Tibial artery (tissue), 4 donors: ENCODE measurements around the gene SCARB2.

Experiments used
- DNase-seq, 2 donors: peaks; one replicate each; pipeline ENCODE4 v3.0.0-alpha.2; 2019
- H3K27ac ChIP-seq, 2 donors: fragments of 200-600 bp; sonication (generic) in 1 of 2; 1 replicate in 1 of 2; 2 replicates in 1 of 2; pipeline ENCODE4 v1.5.1; 2018 to 2019; ENCODE audit warnings: mild to moderate bottlenecking in 1 of 2
- H3K27me3 ChIP-seq, 2 donors: fragments of 200-600 bp; sonication (generic) in 1 of 2; one replicate each; pipeline versions ENCODE4 v1.5.1 to v1.6.0; 2016 to 2019
- H3K36me3 ChIP-seq, 3 donors: fragments of 200-600 bp; sonication (generic) in 2 of 3; one replicate each; pipeline ENCODE4 v1.5.1; 2016 to 2019; ENCODE audit warnings: mild to moderate bottlenecking in 2 of 3
- H3K4me1 ChIP-seq, 4 donors: fragments of 200-600 bp; sonication (generic) in 2 of 4; 1 replicate in 3 of 4; 2 replicates in 1 of 4; pipeline ENCODE4 v1.5.1; 2016 to 2019
- H3K4me3 ChIP-seq, 2 donors: fragments of 200-600 bp; sonication (generic) in 1 of 2; 1 replicate in 1 of 2; 2 replicates in 1 of 2; pipeline ENCODE4 v1.5.1; 2018 to 2019; ENCODE audit warnings: mild to moderate bottlenecking in 2 of 2
- H3K9me3 ChIP-seq, 3 donors: fragments of 200-600 bp; sonication (generic) in 1 of 3; one replicate each; pipeline ENCODE4 v1.5.1; 2016 to 2019
- intact Hi-C: fragments of 100-400 bp; cut with DNase I; formaldehyde crosslinking; loops from one replicate; pipeline ENCODE4 v1.15.0; 2023; ENCODE audit warnings: low total_unique reads
- TF ChIP-seq, protein P1 (sequence below), 2 experiments: fragments of 200-600 bp in 1 of 2; fragments of 450-650 bp in 1 of 2; IDR thresholded peaks; one replicate each; pipeline ENCODE4 v1.5.1; 2017 to 2019; ENCODE audit warnings: antibody characterized with exemption in 2 of 2, mild to moderate bottlenecking in 1 of 2, moderate library complexity in 1 of 2

SCARB2 gene

DNA sequence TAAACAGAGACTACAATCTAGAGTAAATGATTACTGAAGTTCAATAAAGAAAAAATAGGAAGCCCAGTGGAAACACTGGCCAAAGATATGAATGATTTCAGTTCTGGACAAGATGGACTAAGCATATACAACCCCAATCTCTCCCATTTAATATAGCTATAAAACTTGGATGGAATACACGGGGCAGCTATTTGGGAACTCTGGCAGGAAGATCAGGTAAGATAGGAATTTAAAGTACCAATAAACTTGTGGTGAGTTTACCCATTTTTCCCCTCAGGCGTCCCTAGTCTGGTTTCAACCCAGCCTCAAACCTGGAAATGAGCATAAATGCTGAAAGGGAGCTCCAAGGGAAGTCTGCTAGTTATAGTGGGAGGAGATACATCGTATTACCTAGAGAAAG, 85.9 kb downstream of the SCARB2 start:
- Histone ChIP-seq H3K27me3 (no peaks in the 10 kb centered on the region), H3K4me1 (no peaks in the 10 kb centered on the region), H3K4me3 (no peak overlapping the region), H3K9me3 (no peaks in the 10 kb centered on the region), H3K27ac (no peak overlapping the region), H3K36me3 (peaks cover 26 to 53% (median 40%) of the 10 kb centered on the region in 3 donors)
- TF ChIP-seq, protein P1, sequence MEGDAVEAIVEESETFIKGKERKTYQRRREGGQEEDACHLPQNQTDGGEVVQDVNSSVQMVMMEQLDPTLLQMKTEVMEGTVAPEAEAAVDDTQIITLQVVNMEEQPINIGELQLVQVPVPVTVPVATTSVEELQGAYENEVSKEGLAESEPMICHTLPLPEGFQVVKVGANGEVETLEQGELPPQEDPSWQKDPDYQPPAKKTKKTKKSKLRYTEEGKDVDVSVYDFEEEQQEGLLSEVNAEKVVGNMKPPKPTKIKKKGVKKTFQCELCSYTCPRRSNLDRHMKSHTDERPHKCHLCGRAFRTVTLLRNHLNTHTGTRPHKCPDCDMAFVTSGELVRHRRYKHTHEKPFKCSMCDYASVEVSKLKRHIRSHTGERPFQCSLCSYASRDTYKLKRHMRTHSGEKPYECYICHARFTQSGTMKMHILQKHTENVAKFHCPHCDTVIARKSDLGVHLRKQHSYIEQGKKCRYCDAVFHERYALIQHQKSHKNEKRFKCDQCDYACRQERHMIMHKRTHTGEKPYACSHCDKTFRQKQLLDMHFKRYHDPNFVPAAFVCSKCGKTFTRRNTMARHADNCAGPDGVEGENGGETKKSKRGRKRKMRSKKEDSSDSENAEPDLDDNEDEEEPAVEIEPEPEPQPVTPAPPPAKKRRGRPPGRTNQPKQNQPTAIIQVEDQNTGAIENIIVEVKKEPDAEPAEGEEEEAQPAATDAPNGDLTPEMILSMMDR (IDR thresholded peaks at IDR 0.05): no peak
- no peak for DNase-seq
- intact Hi-C loops: no loop called here

DNA sequence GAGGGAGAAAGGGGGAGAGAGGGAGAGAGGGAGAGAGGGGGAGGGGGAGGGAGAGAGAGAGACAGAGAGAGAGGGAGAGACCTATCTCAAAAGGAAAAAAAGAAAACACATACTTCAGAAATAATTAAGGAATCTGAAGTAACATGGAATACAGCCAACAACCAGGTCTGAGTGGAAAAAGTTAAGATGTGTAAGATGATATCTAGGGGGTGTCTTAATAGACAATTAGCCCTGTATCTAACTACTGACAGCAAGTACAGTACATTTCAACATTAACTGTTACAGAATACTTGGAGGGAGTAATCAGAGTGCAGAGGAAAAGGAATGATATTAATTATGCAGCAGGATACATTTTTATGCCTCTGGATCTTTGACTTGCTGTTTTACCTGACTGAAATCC, 87.8 kb downstream of the SCARB2 start:
- Histone ChIP-seq H3K4me3 (no peak overlapping the region), H3K27ac (no peak overlapping the region), H3K36me3 (peaks cover 42 to 67% (median 58%) of the 10 kb centered on the region in 3 donors), H3K4me1 (no peaks in the 10 kb centered on the region), H3K27me3 (no peaks in the 10 kb centered on the region), H3K9me3 (no peaks in the 10 kb centered on the region)
- intact Hi-C loops: no loop called here
- TF ChIP-seq, protein P1 (IDR thresholded peaks at IDR 0.05): no peak
- DNase-seq: no peak

DNA sequence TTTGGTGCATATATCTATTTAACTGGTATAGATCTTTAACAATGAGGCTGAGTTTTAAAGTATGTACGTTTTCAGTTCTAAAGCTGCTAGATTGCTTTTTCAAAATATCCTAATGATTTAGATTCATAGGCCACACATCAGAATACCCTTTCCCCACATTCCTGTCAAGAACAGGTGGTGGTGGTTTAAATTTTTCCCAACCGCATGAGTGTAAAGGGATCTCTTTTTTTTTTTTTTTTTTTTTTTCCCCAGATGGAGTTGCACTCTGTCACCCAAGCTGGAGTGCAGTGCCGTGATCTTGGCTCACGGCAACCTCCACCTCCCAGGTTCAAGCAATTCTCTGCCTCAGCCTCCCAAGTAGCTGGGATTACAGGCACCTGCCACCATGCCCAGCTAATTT, 93.4 kb downstream of the SCARB2 start:
- no peak for DNase-seq
- TF ChIP-seq, protein P1 (IDR thresholded peaks at IDR 0.05): no peak
- Histone ChIP-seq H3K27me3 (no peaks in the 10 kb centered on the region), H3K9me3 (no peaks in the 10 kb centered on the region), H3K27ac (no peak overlapping the region), H3K4me1 (no peaks in the 10 kb centered on the region), H3K36me3 (peaks cover 85 to 95% (median 87%) of the 10 kb centered on the region in 3 donors), H3K4me3 (no peak overlapping the region)
- intact Hi-C loops: no loop called here

DNA sequence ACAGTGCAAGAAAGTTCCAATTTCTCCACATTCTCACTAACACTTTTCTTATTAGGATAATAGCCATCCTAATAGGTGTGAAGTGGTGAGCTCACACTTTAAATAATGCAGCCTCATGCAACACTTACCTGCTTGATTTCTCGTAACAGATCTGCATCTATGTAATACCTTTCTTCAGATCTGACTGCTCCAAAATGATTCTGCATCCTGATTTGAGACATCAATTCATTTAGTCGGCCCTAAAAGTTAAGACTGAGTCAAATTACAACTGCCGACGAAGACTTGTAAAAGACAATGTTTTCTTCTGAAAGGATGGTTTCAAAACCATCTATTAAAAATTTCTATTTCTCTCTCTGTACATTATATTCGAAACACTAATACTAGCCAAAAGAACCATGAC, 96.1 kb downstream of the SCARB2 start:
- no peak overlapping the region for H3K4me3 ChIP-seq
- TF ChIP-seq, protein P1 (IDR thresholded peaks at IDR 0.05): no peak
- no peak overlapping the region for H3K27ac ChIP-seq
- DNase-seq: no peak
- no peaks in the 10 kb centered on the region for H3K27me3 ChIP-seq
- peaks cover 83 to 89% (median 89%) of the 10 kb centered on the region in 3 donors for H3K36me3 ChIP-seq
- intact Hi-C loops: no loop called here
- no peaks in the 10 kb centered on the region for H3K9me3 ChIP-seq
- no peaks in the 10 kb centered on the region for H3K4me1 ChIP-seq

DNA sequence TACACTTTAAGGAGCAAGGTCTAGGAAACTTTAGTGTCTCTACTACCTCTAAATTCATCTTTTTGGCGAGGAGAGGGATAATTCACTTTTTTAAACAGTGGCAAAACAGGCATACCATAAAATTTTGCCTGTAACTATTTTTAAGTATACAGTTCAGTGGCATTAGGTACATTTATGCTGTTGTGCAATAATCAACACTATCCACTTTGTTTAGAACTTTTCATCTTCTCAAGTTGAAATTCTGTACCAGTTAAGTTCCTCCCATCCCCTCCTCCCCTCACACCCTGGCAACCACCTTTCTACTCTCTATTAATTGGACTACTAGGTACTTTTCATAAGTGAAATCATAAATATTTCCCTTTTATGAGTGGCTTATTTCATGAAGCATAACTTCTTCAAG, 96.8 kb downstream of the SCARB2 start:
- TF ChIP-seq, protein P1 (IDR thresholded peaks at IDR 0.05): no peak
- no peaks in the 10 kb centered on the region for H3K27me3 ChIP-seq
- no peak for DNase-seq
- no peaks in the 10 kb centered on the region for H3K9me3 ChIP-seq
- no peak overlapping the region for H3K27ac ChIP-seq
- no peak overlapping the region for H3K4me3 ChIP-seq
- peaks cover 76 to 89% (median 87%) of the 10 kb centered on the region in 3 donors for H3K36me3 ChIP-seq
- no peaks in the 10 kb centered on the region for H3K4me1 ChIP-seq
- intact Hi-C loops: no loop called here
